ENCODE data around the gene PITPNM3.

GRCh38 chr17:6460531-6461161 is 95.7 kb downstream of the PITPNM3 start:
- TF ChIP-seq CTCF (IDR thresholded peaks at IDR 0.05) (no peak), POLR2AphosphoS5 (IDR thresholded peaks at IDR 0.05) (no peak), POLR2A (IDR thresholded peaks at IDR 0.05) (no peak)

Measured in gastroesophageal sphincter (tissue), 3 donors.